C4-2B (cell line): ENCODE results near the gene TEX35.

ENCODE experiments used
- ZFX ChIP-seq: fragments of 450-650 bp; IDR thresholded peaks from 2 replicates; pipeline ENCODE4 v1.6.1; 2017
- TF ChIP-seq, protein P1 (sequence below): fragments of 450-650 bp; conservative IDR thresholded peaks from 2 replicates; pipeline ENCODE4 v1.5.1; 2017; ENCODE audit warnings: mild to moderate bottlenecking

DNA sequence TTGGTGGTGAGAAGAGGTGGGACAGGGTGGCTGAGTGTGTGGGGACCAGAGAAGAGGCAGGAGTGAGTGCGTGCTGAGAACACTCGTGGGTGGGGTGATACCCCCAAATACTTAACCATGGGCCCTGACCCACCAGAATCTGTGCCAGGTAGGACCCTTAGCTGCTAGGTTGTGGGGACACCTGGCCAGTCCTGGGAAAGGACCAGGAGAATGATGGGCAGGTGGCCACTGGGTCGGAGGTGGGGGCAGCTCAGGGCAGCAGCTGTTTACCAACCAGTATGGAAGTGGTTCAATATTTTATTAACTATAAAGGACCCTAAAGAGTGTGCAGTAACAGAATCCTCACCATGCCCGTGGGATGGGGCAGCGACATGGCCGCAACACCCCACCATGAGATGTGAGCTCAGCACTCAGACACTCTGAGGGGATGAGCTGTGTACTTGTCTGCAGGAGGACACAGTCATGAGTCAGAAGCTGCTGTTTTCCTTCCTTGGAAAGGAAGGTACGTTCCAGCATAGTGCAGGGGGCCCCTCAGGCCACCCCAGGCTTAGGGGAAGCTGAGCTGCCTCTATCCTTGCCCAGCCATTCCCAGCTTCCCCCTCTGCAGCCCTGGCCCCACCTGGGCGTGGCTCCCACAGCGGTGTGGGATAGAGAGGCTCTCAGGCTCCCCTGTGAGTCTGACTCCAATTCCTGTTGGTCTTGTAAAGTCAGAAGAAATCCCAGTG, 25.4 kb downstream of the TEX35 start:
- TF ChIP-seq, protein P1, sequence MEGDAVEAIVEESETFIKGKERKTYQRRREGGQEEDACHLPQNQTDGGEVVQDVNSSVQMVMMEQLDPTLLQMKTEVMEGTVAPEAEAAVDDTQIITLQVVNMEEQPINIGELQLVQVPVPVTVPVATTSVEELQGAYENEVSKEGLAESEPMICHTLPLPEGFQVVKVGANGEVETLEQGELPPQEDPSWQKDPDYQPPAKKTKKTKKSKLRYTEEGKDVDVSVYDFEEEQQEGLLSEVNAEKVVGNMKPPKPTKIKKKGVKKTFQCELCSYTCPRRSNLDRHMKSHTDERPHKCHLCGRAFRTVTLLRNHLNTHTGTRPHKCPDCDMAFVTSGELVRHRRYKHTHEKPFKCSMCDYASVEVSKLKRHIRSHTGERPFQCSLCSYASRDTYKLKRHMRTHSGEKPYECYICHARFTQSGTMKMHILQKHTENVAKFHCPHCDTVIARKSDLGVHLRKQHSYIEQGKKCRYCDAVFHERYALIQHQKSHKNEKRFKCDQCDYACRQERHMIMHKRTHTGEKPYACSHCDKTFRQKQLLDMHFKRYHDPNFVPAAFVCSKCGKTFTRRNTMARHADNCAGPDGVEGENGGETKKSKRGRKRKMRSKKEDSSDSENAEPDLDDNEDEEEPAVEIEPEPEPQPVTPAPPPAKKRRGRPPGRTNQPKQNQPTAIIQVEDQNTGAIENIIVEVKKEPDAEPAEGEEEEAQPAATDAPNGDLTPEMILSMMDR = no peak
- TF ChIP-seq ZFX = no peak
